Measurements from ENCODE around the gene ESAM. TPM values are rescaled to one million over a fixed set of nuclear protein-coding genes. Genes with fewer than 3 reads are reported as not detected.

Gene ESAM
- total RNA-seq, 1 donor from 2014 or later = 490 TPM

GRCh38 chr11:124746621-124747243 is 15.4 kb downstream of the ESAM start:
- H3K9me3 Mint-ChIP-seq (ENCODE audit: unreplicated experiment) = peaks cover 5% of the 10 kb centered on the region
- H3K27me3 Mint-ChIP-seq (ENCODE audit: unreplicated experiment) = peaks cover 35% of the 10 kb centered on the region
- peaks cover 59% of the 10 kb centered on the region for H3K4me1 Mint-ChIP-seq (ENCODE audit: unreplicated experiment)
- peak overlapping the region; percentile 86 for H3K4me3 Mint-ChIP-seq (ENCODE audit: unreplicated experiment)
- no peak for TF ChIP-seq CTCF (IDR thresholded peaks at IDR 0.05; ENCODE audit: unreplicated experiment)
- DNase-seq (ENCODE audit: low spot score) = peak; percentile 75
- H3K27ac Mint-ChIP-seq (ENCODE audit: unreplicated experiment) = no peak overlapping the region
- H3K36me3 Mint-ChIP-seq (ENCODE audit: low read depth, unreplicated experiment) = peaks cover 14% of the 10 kb centered on the region

GRCh38 chr11:124745835-124746620 is 16.1 kb downstream of the ESAM start:
- DNase-seq (ENCODE audit: low spot score) = no peak
- peaks cover 33% of the 10 kb centered on the region for H3K27me3 Mint-ChIP-seq (ENCODE audit: unreplicated experiment)
- peaks cover 12% of the 10 kb centered on the region for H3K36me3 Mint-ChIP-seq (ENCODE audit: low read depth, unreplicated experiment)
- peaks cover 65% of the 10 kb centered on the region for H3K4me1 Mint-ChIP-seq (ENCODE audit: unreplicated experiment)
- peaks cover 5% of the 10 kb centered on the region for H3K9me3 Mint-ChIP-seq (ENCODE audit: unreplicated experiment)
- H3K27ac Mint-ChIP-seq (ENCODE audit: unreplicated experiment) = no peak overlapping the region
- peak; percentile 38 for TF ChIP-seq CTCF (IDR thresholded peaks at IDR 0.05; ENCODE audit: unreplicated experiment)
- peak overlapping the region; percentile 86 for H3K4me3 Mint-ChIP-seq (ENCODE audit: unreplicated experiment)

GRCh38 chr11:124745270-124745834 is 16.7 kb downstream of the ESAM start:
- peaks cover 36% of the 10 kb centered on the region for H3K27me3 Mint-ChIP-seq (ENCODE audit: unreplicated experiment)
- no peak for TF ChIP-seq CTCF (IDR thresholded peaks at IDR 0.05; ENCODE audit: unreplicated experiment)
- peaks cover 7% of the 10 kb centered on the region for H3K36me3 Mint-ChIP-seq (ENCODE audit: low read depth, unreplicated experiment)
- no peak for DNase-seq (ENCODE audit: low spot score)
- H3K27ac Mint-ChIP-seq (ENCODE audit: unreplicated experiment) = no peak overlapping the region
- H3K4me1 Mint-ChIP-seq (ENCODE audit: unreplicated experiment) = peaks cover 66% of the 10 kb centered on the region
- peak overlapping the region; percentile 71 for H3K4me3 Mint-ChIP-seq (ENCODE audit: unreplicated experiment)
- H3K9me3 Mint-ChIP-seq (ENCODE audit: unreplicated experiment) = peaks cover 5% of the 10 kb centered on the region

GRCh38 chr11:124743050-124743449 is 19.0 kb downstream of the ESAM start:
- Mint-ChIP-seq H3K4me1 (ENCODE audit: unreplicated experiment) (peaks cover 52% of the 10 kb centered on the region), H3K27ac (ENCODE audit: unreplicated experiment) (no peak overlapping the region), H3K4me3 (ENCODE audit: unreplicated experiment) (no peak overlapping the region), H3K9me3 (ENCODE audit: unreplicated experiment) (peaks cover 5% of the 10 kb centered on the region), H3K36me3 (ENCODE audit: low read depth, unreplicated experiment) (peaks cover 11% of the 10 kb centered on the region), H3K27me3 (ENCODE audit: unreplicated experiment) (peaks cover 34% of the 10 kb centered on the region)
- TF ChIP-seq CTCF (IDR thresholded peaks at IDR 0.05; ENCODE audit: unreplicated experiment) = no peak
- DNase-seq (ENCODE audit: low spot score) = no peak

DNA sequence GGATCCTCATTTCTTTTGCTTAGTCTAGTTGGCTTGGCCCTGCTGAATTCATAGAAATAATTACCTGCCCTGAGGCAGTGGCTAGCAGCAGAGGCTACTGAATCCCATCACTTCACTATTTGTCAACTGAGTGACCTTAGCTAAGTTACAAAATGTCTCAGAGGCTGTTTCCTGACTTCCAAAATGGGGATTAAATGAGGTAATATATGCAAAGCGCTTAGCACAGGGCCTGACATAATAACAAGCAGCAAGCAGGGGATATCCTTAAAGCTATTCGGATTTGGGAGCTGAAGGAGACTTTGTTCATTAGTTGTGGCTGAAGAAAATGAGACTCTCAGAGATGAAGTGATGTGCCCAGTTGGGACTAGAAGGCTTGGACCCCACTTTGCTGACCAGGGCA is 19.5 kb downstream of the ESAM start:
- no peak for TF ChIP-seq CTCF (IDR thresholded peaks at IDR 0.05; ENCODE audit: unreplicated experiment)
- H3K27ac Mint-ChIP-seq (ENCODE audit: unreplicated experiment) = no peak overlapping the region
- DNase-seq (ENCODE audit: low spot score) = no peak
- H3K9me3 Mint-ChIP-seq (ENCODE audit: unreplicated experiment) = peaks cover 5% of the 10 kb centered on the region
- H3K27me3 Mint-ChIP-seq (ENCODE audit: unreplicated experiment) = peaks cover 30% of the 10 kb centered on the region
- H3K4me3 Mint-ChIP-seq (ENCODE audit: unreplicated experiment) = no peak overlapping the region
- H3K36me3 Mint-ChIP-seq (ENCODE audit: low read depth, unreplicated experiment) = peaks cover 6% of the 10 kb centered on the region
- H3K4me1 Mint-ChIP-seq (ENCODE audit: unreplicated experiment) = peaks cover 50% of the 10 kb centered on the region
